HG03108 (cell line): ENCODE measurements around the gene SMYD3.

Experiments used
- ATAC-seq: cut with Tn5 transposase; IDR thresholded peaks from one replicate; pipeline ENCODE4 v1.9.1; 2021; ENCODE audit warnings: moderate library complexity; ENCODE audit not compliant: unreplicated experiment

Gene SMYD3

DNA sequence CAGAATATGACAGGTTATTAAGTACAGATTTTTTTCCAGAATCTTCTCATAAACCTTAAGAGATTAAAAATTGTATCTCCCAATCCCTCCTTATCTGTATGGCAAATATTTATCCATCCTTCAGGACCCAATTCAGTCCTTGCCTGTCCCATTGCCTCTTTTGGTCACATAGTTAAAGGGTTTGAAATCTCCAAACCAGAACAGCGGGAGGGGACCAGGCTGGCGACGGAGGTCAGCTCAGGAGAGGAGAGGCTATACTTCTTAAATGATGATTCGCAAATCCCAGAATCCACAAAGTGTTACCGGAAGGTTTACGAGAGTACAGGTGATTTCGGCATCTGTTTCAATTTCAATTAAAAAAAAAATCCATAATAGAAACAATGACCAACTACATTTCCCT is 572.7 kb downstream of the SMYD3 start:
- no peak for ATAC-seq

DNA sequence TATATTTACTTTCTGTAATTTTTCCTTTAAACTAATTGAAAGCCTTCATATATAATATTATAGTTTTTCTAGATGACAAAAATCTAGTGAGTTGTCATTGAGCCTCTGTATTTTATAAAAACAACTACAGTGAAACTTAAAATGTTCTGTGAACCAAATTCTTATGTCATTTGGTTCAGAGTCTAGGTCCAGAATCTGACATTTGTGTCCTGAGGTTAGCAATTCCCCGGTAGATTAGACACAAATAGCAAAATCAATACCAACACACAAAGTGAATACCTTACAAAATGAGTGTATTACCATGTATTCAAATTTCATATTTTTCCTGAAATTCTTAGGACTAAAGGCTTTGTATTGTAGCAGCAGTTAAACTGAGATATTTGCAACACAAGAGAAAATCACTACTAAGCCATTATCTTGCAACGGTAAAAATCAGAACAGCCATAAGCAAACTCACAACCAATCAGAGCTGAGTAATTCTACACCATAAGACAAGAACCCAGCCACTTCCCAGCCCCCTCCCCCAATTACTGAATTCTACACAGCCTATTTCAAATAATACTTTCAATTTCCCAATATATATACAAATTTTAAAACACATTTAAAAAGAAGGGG is 573.5 kb downstream of the SMYD3 start:
- no peak for ATAC-seq

DNA sequence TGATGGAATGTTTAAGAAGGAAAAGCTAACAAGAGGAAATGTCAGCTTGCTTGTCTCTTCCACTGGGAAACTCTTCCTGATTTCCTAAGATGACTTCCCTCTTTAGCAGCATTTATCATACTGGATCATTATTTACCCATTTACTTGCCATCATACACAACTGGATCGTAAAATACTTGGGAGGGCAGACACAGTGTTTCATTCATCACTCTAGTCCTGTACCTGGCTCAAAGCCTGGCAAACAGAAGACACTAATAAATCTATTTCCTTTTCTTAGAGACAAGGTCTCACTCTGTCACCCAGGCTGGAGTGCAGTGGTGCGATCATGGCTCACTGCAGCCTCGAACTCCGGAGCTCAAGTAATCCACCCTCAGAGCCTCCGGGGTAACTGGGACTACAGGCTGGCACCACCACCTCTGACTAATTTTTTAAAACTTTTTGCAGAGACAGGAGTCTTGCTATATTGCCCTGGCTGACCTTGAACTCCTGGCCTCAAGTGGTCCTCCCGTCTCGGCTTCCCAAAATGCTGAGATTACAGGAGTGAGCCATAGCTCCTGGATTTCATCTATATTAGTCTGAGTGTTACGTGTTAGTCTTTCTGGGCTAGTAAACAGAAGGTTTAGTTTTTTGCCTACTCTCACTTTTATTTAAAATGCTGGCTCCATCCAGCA is 574.6 kb downstream of the SMYD3 start:
- no peak for ATAC-seq

DNA sequence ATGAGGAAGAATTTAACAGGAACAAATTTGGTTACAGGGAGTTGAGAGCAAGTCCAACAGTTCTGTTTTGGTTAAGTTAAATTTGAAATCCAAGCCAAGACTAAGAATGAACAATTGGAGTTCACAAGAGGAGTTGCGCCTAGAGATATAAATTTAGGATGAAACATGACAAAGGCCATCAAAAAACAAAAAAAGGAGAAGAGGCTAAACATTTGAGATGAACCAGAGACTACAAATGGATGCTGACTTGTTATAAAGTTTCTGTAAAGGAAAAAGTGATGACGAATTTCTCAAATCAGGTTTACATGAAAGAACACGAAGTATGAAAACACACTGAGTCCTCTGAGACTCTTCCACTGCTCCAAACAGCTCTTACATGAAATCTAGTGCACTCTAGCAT is 575.6 kb downstream of the SMYD3 start:
- no peak for ATAC-seq

DNA sequence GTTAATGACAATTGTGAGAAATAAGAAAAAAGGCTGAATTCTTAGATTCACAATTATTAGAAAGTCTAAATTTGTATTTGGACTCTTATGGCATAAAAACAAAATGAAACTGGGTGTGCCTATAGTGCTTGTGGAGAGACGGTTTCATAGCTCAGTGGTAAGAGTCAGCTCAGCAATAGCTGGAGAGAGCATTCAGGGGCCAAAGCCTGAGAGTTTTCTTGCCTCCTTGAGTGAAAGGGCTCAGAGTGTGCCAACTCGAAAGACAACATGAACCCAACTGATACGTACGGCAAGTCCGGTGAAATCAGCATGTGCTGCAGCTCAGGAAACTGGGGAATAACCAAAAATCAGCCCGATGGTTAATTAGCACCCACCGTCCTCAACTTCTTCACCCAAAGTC is 577.9 kb downstream of the SMYD3 start:
- ATAC-seq, result no peak

DNA sequence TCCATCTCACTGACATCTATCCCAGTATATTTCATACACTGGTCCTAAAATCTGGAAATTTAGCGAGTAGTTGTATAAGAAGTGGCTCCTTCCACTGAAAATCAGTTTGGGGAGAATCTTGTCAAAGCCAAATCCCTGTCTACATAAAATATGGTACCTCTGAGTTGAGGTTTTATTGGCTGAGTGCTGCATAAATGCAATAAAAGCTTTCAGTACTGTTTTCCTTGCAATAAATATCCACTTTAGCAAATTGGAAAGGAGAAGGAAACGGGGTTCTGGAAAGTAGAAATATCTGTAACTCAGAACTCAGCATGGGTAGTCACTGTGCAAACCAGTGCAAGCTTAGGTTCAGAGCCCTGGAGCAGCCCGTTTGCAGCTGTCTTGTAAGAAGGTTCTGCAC is 580.2 kb downstream of the SMYD3 start:
- ATAC-seq, result no peak

DNA sequence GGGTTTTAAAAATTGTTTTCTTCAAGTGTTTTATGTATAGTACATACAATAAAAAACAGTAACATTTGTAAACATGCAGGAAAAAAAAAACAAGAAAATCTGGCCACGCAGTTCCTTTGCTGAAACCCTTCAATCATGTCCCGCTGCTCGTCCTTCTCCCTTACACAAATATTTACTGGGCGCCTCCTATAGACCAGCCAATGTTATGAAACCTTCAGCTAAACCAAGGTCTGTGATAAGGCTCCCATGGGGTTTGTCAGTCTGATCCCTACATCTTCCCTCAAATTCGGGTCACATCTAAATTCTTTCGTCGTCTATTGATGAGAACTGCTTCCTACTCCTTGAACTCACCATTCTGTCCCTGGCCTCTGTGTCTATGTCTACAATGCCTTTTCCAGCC is 583.9 kb downstream of the SMYD3 start:
- no peak for ATAC-seq

DNA sequence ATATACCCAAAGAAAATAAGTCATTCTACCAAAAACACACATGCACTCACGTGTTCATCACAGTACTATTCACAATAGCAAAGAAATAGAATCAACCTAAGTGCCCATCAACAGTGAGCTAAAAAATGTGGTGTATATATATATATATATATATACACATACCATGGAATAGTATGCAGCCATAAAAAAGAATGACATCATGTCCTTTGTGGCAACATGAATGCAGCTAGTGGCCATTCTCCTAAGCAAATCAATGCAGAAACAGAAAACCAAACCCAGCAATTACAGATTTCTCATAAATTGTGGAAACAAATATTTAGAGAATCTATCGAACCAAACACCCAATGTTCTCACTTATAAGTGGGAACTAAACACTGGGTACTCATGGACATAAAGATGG is 585.7 kb downstream of the SMYD3 start:
- ATAC-seq, result no peak

DNA sequence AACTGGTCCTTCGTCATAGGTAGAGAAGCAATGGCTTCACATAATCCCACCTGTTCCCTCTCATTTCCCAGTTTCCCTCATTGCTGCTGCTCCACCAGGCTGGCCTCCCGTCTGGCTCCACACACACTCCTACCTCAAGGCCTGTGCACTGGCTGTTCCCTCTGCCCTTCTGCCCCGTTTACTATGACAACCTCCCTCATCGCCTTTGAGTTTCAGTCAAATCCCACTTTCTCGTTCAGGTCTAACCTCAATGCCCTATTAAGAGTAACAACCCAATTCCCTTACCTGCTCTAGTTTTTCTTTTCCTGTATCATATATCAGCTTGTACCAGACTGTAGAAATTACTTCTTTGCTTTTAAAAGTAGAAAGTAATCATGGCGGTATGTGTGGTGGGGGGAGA is 589.7 kb downstream of the SMYD3 start:
- ATAC-seq, result no peak

DNA sequence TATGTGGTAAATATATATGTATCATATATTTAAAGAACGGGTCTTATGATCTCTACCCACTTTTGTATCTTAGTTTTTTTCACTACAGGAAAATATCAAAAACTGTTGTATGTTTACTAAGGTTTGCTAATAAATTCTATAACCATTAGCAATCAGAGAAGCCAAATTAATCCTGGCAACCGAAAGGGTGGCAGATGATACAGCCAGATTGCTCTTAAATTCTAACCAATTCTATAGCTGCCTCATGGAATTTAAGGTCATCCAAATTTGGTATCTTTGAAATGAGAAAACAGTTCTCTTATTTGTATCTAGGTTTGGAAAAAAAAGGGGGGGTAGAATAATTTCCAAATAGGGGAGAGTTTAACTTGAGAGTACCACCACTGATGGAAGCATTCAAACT is 591.2 kb downstream of the SMYD3 start:
- ATAC-seq, result no peak

DNA sequence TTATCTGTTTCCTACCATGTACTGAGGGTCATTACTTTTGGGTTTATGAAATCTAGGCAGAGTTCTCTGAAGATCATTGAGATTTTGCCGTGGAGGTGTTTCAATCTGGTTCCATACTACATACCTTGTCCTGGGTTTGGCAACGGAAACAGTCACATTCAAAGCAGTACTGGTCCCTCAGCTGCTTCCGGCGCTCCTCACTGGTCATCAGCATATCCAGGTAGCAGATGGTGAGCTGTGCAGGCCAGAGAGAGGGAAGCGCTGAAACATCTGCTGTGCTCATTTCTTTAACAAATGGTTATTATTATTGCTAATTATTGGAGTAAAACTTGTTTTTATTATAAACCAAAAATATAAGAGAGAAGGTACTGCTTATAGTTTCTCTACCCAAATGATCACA is 591.7 kb downstream of the SMYD3 start:
- ATAC-seq, result no peak

DNA sequence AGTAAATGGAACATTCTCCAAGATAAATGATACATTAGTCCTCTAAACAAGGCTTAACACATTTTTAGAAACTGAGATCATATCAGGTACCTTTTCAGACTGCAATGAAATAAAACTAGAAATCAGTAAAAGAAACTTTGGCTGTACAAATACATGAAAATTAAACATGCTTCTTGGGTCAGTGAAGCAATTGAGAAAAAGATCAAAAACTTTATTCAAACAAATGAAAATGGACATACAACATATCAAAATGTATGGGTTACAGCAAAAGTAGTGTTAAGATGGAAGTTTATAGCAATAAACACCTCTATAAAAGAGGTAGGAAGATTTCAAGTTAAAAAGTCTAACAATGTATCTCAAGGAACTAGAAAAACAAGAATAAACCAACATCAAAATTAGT is 598.5 kb downstream of the SMYD3 start:
- no peak for ATAC-seq

DNA sequence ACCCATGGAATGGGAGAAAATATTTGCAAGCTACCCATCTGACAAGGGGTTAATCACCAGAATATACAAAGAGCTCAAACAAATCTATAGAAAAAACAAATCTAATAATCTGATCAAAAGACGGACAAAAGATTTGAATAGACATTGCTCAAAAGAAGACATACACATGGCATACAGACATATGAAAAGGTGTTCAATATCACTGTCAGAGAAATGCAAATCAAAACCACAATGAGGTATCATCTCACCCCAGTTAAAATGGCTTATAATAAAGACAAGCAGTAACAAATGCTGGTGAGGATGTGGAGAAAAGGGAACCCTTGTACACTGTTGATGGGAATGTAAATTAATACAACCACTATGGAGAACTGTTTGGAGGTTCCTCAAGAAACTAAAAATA is 600.9 kb downstream of the SMYD3 start:
- ATAC-seq, result no peak

DNA sequence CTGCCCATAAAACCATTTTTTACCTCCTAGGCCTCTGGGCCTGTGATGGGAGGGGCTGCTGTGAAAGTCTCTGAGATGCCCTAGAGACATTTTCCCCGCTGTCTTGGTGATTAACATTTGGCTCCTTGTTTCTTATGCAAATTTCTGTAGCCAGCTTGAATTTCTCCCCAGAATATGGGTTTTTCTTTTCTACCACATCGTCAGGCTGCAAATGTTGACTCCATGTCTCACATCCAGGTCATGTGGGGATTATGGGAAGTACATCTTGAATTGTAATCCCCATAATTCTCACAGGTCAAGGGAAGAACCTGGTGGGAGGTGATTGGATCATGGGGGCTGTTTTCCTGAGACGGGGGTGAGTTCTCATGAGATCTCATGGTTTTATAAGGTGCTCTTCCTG is 603.2 kb downstream of the SMYD3 start:
- ATAC-seq, result no peak

DNA sequence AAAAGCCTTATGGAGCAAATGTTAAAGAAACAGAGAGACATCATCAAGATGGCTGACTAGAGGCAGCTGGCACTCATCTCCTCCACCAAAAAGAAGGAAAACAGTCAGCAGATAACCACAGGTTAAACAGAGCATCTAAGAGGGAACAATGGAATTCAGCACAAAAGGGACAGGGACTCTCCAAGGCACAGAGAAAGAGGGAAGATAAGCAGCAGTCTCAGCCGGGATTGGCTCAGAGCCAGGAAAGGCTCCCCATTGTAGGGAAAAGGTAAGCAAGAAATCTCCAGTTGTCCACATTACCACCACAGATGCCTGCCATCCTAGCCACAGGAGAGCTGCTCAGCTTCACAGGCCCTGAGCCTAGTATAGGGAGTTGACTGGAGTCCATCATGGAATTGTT is 605.5 kb downstream of the SMYD3 start:
- ATAC-seq, result no peak

DNA sequence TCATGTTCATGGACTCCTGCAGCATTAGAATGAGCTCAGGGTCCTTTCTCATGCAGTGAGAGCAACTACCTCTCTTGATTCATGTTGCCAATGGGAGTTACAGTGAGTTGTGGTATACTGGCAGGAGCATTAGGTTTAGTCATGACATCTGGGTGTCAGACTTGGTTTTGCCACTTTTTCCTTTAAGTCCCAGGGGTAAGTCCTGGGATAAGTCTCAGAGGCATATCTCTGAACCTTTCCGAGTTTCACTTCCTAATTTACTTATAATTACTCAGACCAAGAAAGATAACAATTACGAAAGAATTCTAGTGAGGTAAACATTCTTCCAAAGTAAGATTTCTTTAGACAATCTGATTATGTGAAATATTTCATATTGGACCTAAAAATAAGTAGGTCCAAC is 606.0 kb downstream of the SMYD3 start:
- ATAC-seq, result no peak

DNA sequence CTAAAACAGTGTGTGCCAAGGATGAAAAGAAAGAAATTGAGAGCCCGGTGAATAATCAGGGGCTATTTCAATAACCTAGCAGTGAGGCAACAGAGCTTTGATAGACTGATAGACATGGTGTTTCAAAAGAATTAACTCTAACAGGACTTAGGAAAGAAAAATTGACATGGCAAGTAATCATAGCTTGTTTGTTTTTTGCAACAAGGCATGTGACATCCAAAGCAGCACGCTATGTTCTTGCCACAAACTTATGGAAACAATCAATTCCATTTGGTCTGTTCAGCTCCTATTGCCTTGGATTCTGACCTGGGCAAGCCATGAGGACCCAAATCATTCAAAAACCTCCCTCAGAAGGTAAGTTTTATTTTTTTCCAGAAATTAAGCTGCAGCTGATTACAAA is 608.5 kb downstream of the SMYD3 start:
- ATAC-seq, result no peak

DNA sequence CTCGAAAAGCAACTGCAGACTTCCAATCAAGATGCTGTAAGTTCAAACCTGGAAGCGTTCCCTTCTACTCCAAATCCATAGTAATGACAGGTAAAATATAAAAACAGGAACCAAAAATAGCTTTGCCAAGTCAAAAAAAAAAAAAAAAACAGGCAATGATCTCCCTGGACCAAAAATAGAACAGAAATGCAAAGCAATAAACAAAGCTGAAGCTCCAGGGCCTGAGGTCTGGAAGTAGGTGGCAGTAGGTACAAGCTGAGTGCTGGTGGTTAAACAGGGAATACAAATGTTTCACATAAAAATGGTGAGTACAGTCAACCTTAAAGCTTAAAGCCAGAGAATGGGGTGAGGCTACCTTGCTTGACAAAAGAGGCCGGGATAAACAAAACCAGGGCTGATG is 610.8 kb downstream of the SMYD3 start:
- no peak for ATAC-seq

DNA sequence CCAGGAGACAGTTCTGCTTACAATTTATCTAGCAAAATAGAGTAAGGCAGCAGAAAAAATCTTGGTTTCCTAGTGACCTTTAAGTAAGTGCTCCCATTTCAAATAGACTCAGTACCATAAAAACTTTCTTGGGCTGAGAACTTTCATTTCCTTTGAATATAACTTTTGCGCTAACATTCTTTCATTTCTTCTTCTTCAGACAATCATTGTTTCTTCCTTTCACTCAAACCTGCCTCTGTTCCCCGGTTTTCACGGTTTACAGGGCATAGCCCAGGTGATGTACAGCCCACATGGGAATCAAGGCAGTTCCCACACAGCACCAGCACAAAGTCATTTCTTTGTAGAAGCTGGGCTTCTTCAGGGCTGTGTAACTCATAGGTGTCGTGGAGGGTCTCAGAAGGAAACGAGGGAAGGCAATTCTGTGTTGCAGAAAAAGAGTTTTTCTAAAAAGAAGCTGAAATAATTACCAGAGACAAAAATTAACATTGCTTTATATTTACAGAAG is 611.6 kb downstream of the SMYD3 start:
- ATAC-seq, result no peak

DNA sequence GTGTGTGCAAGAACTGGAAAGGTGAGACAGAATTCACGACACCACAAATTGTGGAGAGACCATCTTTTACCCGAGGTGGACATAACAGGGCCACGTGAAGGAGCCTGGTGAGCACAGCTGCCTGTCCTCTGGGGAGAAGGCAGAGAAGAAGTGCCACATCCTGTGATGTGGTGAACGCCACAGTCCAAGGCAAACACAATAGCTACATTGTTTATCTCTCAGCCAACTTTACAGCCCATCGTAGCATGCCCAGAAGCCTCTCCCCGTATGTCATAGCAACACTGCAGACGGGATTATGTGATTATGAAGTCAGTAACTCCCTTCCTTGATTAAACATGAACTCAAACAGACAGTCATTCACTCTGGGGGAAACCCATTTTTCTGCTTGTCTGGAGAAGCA is 612.2 kb downstream of the SMYD3 start:
- ATAC-seq, result no peak

DNA sequence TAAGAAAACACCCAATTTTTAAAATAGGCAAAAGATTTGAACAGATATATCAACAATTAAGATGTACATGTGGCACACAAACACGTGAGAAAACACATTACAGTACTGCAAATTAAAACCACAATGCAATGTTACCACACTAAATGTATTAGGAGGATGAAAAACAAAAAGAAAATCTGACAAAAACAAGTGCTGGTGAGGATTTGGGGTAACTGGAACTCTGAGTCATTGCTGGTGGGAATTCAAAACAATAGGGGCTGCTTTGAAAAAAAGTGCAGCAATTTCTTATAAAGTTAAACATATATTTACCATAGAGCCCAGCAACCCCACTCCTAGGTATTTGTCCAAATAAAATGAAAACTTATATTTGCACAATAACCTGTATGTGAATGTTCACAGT is 614.1 kb downstream of the SMYD3 start:
- ATAC-seq, result no peak

DNA sequence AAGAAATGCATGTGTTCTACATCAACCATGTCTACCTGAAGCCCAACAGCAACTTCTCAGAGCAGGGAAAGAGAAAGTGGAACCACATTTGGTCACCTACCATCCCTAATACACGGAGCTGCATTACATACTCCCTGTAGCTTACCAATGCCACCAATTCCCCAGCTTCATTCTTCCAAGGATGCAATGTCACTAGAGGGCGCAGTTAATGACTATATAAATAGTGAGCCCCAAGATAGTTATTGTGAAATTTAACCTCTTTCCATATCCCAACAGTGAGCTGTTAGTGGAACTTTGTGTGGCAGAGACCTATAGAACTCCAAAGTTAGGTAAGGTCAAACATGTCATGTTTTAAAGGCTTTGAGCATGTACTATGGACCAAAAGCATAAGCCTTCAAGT is 618.3 kb downstream of the SMYD3 start:
- no peak for ATAC-seq

DNA sequence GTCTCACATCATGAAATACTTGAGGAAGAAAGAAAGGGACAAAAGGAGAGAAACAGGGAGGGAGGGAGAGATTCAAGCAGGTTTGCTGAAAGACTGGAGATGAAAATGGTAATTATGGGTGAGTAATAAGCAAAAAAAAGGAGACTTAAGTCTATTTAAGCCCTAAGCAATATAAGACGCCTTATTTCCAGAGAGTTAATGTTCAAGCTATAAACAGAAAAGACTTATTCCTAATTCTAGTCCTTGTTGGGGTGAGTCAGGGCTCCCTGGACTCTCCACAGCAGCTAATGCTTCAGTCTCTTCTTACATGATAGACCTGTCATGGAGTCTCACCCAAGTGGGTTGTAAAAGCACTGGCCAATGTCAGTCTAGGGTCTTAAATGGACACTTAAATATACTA is 619.2 kb downstream of the SMYD3 start:
- no peak for ATAC-seq
